Nephron progenitor cell (in vitro differentiated cells): ENCODE results near the gene TIFAB.
A peak's percentile ranks its signal among the peaks of the same experiment; 100 is the strongest.

Experiments
- DNase-seq: peaks from one replicate; pipeline ENCODE4 v3.0.0; 2021
- H3K27ac Mint-ChIP-seq: 2 replicates; pipeline ENCODE4 v1.8.0; 2021; ENCODE audit warnings: mild to moderate bottlenecking, moderate library complexity, mixed read lengths
- H3K27me3 Mint-ChIP-seq: 2 replicates; pipeline ENCODE4 v1.8.0; 2021; ENCODE audit warnings: mild to moderate bottlenecking, low read depth, mixed read lengths; ENCODE audit not compliant: poor library complexity
- H3K36me3 Mint-ChIP-seq: 2 replicates; pipeline ENCODE4 v1.8.0; 2021; ENCODE audit warnings: low read depth, mixed read lengths
- H3K4me1 Mint-ChIP-seq: 2 replicates; pipeline ENCODE4 v1.8.0; 2021; ENCODE audit warnings: mixed read lengths
- H3K4me3 Mint-ChIP-seq: 2 replicates; pipeline ENCODE4 v1.8.0; 2021; ENCODE audit warnings: mild to moderate bottlenecking, moderate library complexity, mixed read lengths
- H3K9me3 Mint-ChIP-seq: 2 replicates; pipeline ENCODE4 v1.8.0; 2021; ENCODE audit warnings: mild to moderate bottlenecking, moderate library complexity, mixed read lengths
- CTCF ChIP-seq: fragments of 200-600 bp; sonication (generic); IDR thresholded peaks from 2 replicates; pipeline ENCODE4 v1.5.0; 2021; ENCODE audit warnings: antibody characterized with exemption

The TIFAB gene

GRCh38 chr5:135398855-135399793 is 53.0 kb downstream of the TIFAB start, which contains the start of gene MACROH2A1:
Gene MACROH2A1 (minus strand): TSS chr5:135399231. CDS start chr5:135389093, 10,138 bp downstream.
- no peak for TF ChIP-seq CTCF
- H3K4me3 Mint-ChIP-seq, result peak within 1 kb of the TSS; percentile 89
- H3K9me3 Mint-ChIP-seq, result no peaks in the 10 kb centered on the region
- peaks cover 26% of the 10 kb centered on the region for H3K27me3 Mint-ChIP-seq
- peak; percentile 92 for DNase-seq
- no peaks in the 10 kb centered on the region for H3K36me3 Mint-ChIP-seq
- peaks cover 61% of the 10 kb centered on the region for H3K4me1 Mint-ChIP-seq
- H3K27ac Mint-ChIP-seq, result peak within 1 kb of the TSS; percentile 76

- Mint-ChIP-seq H3K4me1 (peaks cover 64% of the 10 kb centered on the region), H3K4me3 (peak overlapping the region; percentile 87), H3K27me3 (peaks cover 26% of the 10 kb centered on the region)
Observed at GRCh38 chr5:135398160-135398854, 53.8 kb downstream of the TIFAB start.

More at GRCh38 chr5:135398160-135398854, 53.8 kb downstream of the TIFAB start:
- Mint-ChIP-seq H3K27ac (no peak overlapping the region), H3K36me3 (peaks cover 4% of the 10 kb centered on the region), H3K9me3 (no peaks in the 10 kb centered on the region)
- DNase-seq, result peak; percentile 54
- TF ChIP-seq CTCF, result no peak
